Measurements from ENCODE around the gene SIRT1.
"Not testable (repeated sequence)": the region's sequence is repeated elsewhere in the genome, so short reads cannot be mapped to it uniquely, and the experiment has no call there.

SIRT1 gene

GRCh38 chr10:67877421-67877820 is 7.0 kb upstream of the SIRT1 start:
- not testable (repeated sequence) for DNase-seq

GRCh38 chr10:67878133-67878532 is 6.3 kb upstream of the SIRT1 start:
- no peak for DNase-seq

DNA sequence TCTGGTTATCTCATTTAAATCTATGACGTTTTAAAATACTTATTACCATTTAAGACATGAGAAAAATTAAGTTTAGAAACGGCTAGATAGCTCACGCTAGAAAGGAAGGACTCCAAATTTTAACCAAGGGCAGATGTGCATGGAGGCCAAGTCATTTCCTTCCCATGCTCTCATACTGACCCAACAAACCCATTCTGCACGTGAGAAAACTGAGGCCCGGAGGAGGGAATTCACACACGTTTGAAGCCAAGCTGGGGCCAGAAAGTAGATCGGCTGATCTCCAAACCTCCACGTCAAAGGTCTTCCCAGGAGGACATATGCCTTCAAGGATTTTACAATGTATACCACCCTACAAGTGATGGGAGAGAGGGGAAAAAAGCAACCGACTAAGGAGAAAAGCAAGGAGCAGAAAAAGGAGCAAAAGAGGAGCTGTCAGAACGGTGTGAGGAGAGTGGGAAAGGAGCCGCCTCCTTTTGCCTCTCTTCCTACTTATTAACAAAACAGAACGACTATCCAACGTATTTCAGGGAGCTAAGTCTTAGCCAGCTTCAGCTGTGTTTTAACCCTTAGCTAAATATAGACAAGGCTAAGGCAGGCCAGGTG is 645 bp upstream of the SIRT1 start:
- no peak for DNase-seq

DNA sequence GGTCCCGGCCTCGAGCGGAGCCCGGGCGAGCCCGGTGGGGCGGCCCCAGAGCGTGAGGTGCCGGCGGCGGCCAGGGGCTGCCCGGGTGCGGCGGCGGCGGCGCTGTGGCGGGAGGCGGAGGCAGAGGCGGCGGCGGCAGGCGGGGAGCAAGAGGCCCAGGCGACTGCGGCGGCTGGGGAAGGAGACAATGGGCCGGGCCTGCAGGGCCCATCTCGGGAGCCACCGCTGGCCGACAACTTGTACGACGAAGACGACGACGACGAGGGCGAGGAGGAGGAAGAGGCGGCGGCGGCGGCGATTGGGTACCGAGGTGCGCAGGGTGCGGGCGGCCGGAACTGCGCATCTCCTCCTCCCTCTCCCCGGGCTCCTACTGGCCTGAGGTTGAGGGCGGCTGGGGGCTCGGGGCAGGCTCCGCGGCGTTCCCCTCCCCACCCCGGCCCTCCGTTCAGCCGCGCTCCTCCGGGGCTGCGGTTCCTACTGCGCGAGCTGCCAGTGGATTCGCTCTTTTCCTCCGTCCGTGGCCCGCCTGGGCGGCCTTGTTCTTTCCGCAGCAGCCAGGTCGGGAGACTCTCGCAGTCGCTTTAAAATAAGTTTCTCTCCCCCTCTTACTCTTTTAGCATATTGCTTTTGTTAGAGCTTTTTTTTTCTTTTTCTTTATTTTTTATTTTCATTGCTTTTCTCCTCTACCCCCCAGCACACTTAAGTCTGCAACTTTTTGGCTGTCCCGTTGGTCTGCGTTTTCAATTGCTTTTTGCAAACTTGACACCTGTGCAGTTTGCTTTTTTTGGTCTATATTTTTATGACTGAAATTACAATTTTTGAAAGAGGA is 600 bp downstream of the SIRT1 start:
- DNase-seq, result peak; percentile 71

- no peak for DNase-seq
These were observed 9.2 kb downstream of the SIRT1 start for GRCh38 chr10:67893637-67894036.

DNA sequence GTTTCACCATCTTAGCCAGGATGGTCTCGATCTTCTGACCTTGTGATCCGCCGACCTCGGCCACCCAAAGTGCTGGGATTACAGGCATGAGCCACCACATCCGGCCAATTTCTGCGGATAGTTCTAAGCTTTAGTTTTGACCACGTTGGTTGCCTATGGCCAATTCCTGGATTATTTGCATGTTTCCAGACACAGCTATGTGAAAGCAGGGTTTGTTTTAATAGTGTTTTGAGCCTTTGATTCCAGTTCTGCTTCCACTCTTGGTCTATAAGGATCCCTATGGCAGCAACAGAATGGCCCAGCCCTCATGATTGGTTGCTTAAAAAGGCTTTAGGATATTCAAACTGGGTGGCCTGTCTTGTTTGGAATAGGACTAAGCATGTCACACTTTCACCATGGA is 19.1 kb downstream of the SIRT1 start:
- no peak for DNase-seq

- no peak for DNase-seq
These were observed 28.0 kb downstream of the SIRT1 start for GRCh38 chr10:67912331-67912946.

GRCh38 chr10:67914777-67915340 is 30.4 kb downstream of the SIRT1 start:
- no peak for DNase-seq

DNA sequence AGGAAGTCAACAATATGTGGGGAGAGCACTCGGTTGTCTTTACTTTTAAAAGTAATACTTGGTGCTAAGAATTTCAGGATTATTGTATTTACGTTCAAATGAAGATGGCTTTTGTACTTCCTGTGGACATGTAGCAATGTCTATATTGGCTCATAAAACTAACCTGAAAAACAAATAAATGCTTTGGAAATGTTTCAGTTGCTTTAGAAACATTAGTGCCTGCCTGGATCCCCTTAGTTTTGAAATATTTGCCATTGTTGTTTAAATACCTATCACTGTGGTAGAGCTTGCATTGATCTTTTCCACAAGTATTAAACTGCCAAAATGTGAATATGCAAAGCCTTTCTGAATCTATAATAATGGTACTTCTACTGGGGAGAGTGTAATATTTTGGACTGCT is 32.7 kb downstream of the SIRT1 start:
- no peak for DNase-seq

DNA sequence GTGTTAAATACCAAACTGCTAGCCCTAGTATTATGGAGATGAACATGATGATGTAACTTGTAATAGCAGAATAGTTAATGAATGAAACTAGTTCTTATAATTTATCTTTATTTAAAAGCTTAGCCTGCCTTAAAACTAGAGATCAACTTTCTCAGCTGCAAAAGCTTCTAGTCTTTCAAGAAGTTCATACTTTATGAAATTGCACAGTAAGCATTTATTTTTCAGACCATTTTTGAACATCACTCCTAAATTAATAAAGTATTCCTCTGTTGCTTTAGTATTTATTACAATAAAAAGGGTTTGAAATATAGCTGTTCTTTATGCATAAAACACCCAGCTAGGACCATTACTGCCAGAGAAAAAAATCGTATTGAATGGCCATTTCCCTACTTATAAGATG is 33.2 kb downstream of the SIRT1 start:
- DNase-seq, result no peak

- DNase-seq, result no peak
These were observed 36.6 kb downstream of the SIRT1 start for GRCh38 chr10:67921065-67921464.

DNA sequence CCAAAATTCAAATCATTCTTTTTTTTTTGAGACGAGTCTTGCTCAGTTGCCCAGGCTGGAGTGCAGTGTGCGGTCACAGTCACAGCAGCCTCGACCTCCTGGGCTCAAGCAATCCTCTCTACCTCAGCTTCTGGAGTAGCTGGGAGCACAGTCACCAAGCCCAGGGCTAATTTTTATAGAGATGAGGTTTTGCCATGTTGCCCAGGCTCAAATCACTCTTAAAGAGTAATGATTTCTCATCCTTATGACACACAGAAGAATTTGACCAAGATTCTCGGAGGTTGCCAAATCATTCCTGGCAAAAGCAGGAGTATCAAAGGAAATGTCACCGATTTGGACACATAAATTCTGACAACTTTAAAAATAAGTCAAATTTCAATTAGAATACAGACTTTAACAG is 39.1 kb downstream of the SIRT1 start:
- no peak for DNase-seq

- no peak for DNase-seq
These were observed 39.7 kb downstream of the SIRT1 start for GRCh38 chr10:67924136-67924535.

- no peak for DNase-seq
These were observed 41.1 kb downstream of the SIRT1 start for GRCh38 chr10:67925449-67926005.

DNA sequence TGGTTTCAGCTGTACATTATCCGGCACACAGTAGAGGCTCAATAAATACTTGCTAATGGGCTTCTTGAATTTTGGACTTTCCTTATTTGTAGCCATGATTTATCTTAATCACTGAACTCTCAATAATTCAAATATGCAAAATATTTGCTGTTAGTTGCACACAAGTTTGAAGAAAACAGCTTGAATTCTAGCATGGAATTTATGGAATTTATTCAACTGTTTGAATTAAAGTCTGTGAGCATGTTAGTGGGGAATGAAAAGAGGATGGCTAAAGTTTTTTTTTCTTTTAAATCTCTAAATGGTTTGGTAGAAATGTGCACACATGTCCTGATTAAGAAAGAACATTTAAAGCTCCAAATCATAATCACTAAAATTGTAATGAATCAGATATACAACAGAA is 42.5 kb downstream of the SIRT1 start:
- no peak for DNase-seq

DNA sequence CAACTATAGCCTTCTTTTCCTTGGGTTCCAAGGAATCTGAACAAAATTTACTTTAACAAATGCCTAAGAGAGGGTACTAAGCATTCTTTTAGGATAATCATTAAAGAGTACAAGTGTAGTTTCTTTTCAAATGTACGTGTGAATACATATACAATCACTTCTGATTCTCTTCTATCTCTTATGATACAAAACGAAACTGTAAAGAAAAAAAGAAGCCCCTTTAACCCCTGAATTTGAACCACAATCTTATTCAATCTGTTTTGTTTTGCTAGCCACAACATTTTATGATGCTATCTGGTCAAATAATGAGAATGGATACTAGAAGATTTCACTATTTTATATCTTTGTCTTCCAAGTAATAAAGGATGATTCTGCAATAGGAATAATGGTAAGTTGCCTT is 48.7 kb downstream of the SIRT1 start:
- no peak for DNase-seq

- no peak for DNase-seq
These were observed 49.9 kb downstream of the SIRT1 start for GRCh38 chr10:67934336-67934735.

GRCh38 chr10:67935223-67935622 is 50.8 kb downstream of the SIRT1 start:
- DNase-seq, result no peak

DNA sequence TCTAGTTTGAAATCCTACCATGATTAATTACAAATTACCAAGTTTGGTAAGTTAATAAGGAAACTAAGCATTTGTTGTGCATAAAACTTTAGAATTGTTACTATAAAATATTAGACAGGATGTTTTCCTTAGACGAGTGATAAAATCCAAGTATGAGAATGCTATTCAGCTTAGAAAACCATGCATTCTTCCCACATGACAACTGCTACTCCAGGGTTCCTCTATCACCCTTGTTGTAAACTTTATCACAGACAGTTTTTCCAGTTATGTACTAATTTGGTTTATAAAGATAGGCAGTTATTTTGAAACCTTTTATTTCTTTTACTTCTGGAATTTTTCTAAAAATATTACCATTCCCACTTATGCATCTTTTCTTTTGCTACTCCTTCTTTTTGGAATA is 52.0 kb downstream of the SIRT1 start:
- no peak for DNase-seq

- DNase-seq, result no peak
These were observed 59.5 kb downstream of the SIRT1 start for GRCh38 chr10:67943917-67944316.

- no peak for DNase-seq
These were observed 71.2 kb downstream of the SIRT1 start for GRCh38 chr10:67955614-67956013.

DNA sequence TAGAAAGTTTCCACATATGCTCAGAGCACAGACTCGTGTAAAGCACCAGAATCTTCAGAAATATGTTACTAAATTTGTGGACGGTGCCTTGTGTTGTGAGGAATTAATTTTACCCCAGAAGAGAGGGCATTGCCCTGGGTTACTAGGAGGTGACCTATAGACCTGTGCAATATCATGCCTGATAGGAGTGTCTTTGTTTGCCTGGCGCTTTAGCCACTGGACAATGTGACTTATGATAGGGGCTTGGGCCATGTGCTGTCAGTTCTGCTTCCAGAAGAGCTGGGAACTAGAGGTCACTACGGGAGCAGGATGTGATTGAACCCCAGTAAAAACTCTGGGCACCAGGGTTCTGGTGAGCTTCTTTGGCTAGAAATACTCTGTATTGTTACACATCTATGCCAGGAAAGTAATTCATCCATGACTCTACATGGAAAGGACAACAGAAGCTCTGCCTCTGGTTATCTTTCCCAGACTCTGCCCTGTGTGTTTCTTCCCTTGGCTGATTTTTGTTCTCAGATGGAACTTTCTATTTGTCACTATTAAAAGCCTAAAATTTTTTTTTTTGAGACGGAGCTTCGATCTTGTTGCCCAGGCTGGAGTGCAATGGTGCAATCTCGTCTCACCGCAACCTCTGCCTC is 75.5 kb downstream of the SIRT1 start:
- DNase-seq, result no peak

DNA sequence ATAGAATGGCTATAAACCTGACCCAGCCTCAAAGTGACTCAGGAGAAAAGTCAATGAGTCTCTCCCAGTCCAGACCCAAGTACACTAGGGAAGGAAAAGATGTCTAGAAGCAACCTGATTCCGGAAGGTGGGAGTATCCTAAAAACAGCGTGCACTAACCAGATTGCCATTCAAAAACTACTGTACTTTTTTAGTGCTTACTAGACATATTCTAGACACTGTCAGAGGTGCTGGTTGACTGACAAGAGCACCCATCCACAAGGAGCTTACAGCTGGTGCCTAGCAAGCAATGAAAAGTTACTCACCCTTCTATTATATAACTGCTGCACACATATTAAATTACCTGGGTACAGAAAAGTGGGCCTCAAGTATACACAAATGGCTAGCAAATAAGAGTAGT is 81.0 kb downstream of the SIRT1 start:
- DNase-seq, result no peak
